Activated B cell treated with CpG ODN at 0.5 μM for 24 hours (primary cell): Measurements from ENCODE around the gene HPF1. TPM values are rescaled to one million over a fixed set of nuclear protein-coding genes. Genes with fewer than 3 reads are reported as not detected.

Experiments
- ATAC-seq: fragments of 200-7000 bp; cut with Tn5 transposase; one replicate; pipeline ENCODE4 v1.10.0; 2021; ENCODE audit warnings: low read depth, mild to moderate bottlenecking, moderate library complexity
- CTCF ChIA-PET: fragments of 350-600 bp; sonication (Branson Sonifier 250); formaldehyde crosslinking; loops from one replicate; lab custom pipeline; 2021; ENCODE audit warnings: antibody characterized with exemption; lab: Charles Lee
- POLR2A ChIA-PET: fragments of 350-600 bp; sonication (Branson Sonifier 250); formaldehyde crosslinking; loops from one replicate; lab custom pipeline; 2021; ENCODE audit warnings: antibody characterized with exemption; lab: Charles Lee
- DNase-seq: peaks from one replicate; pipeline ENCODE4 v3.0.0; 2022
- H3K27ac Mint-ChIP-seq: one replicate; pipeline ENCODE4 v1.8.0; 2020; ENCODE audit warnings: mixed read lengths
- H3K27me3 Mint-ChIP-seq: one replicate; pipeline ENCODE4 v1.8.0; 2021; ENCODE audit warnings: mixed read lengths
- H3K36me3 Mint-ChIP-seq: one replicate; pipeline ENCODE4 v1.8.0; 2021; ENCODE audit warnings: low read depth, mixed read lengths
- H3K4me1 Mint-ChIP-seq: one replicate; pipeline ENCODE4 v1.8.0; 2021; ENCODE audit warnings: mixed read lengths
- H3K4me3 Mint-ChIP-seq: one replicate; pipeline ENCODE4 v1.8.0; 2020; ENCODE audit warnings: mild to moderate bottlenecking, mixed read lengths
- H3K9me3 Mint-ChIP-seq: one replicate; pipeline ENCODE4 v1.8.0; 2020; ENCODE audit warnings: mixed read lengths
- CTCF ChIP-seq: fragments of 200-600 bp; IDR thresholded peaks from one replicate; pipeline ENCODE4 v1.8.0; 2022; ENCODE audit warnings: antibody characterized with exemption, mild to moderate bottlenecking
- intact Hi-C: fragments of 100-400 bp; cut with micrococcal nuclease; formaldehyde crosslinking; loops from one replicate; pipeline ENCODE4 v1.15.1; 2024
- total RNA-seq: library from RNA; stranded (reverse); gene quantifications from 2 replicates; pipeline ENCODE4 v1.2.3, GENCODE V29; 2022

HPF1 gene
- total RNA-seq, 1 donor from 2014 or later = 17.9 TPM

GRCh38 chr4:169723207-169723965 lies 34.4 kb downstream of the HPF1 start:
- no peaks in the 10 kb centered on the region for H3K9me3 Mint-ChIP-seq
- H3K27me3 Mint-ChIP-seq = no peaks in the 10 kb centered on the region
- ChIA-PET CTCF (no interaction called here), POLR2A (no interaction called here)
- intact Hi-C loops = no loop called here
- DNase-seq = no peak
- H3K4me3 Mint-ChIP-seq = no peak overlapping the region
- H3K36me3 Mint-ChIP-seq = peaks cover 24% of the 10 kb centered on the region
- no peak overlapping the region for H3K27ac Mint-ChIP-seq
- no peak for ATAC-seq
- H3K4me1 Mint-ChIP-seq = no peaks in the 10 kb centered on the region
- TF ChIP-seq CTCF = no peak

- no peaks in the 10 kb centered on the region for H3K27me3 Mint-ChIP-seq
- ATAC-seq (no peak), DNase-seq (no peak)
- H3K9me3 Mint-ChIP-seq = no peaks in the 10 kb centered on the region
- H3K4me1 Mint-ChIP-seq = no peaks in the 10 kb centered on the region
- no peak overlapping the region for H3K27ac Mint-ChIP-seq
- ChIA-PET CTCF (no interaction called here), POLR2A (no interaction called here)
- H3K4me3 Mint-ChIP-seq = no peak overlapping the region
- peaks cover 37% of the 10 kb centered on the region for H3K36me3 Mint-ChIP-seq
- no peak for TF ChIP-seq CTCF
- intact Hi-C loops = no loop called here
Measured at GRCh38 chr4:169720529-169720928, 37.2 kb downstream of the HPF1 start.

- no peak overlapping the region for H3K27ac Mint-ChIP-seq
- CTCF ChIA-PET = interaction anchor here (1.4 kb wide), 1 partner anchor 104 kb away, joined by 4 read pairs; no protein-coding TSS in a partner anchor
Measured at GRCh38 chr4:169716677-169717076, 41.1 kb downstream of the HPF1 start.

GRCh38 chr4:169715826-169716225 lies 41.9 kb downstream of the HPF1 start:
- no peak for TF ChIP-seq CTCF
- intact Hi-C loops = loop anchor here (5.0 kb wide), 1 partner anchor 104 kb away; the partner anchor contains the start of gene NEK1
- CTCF ChIA-PET = no interaction called here
- ATAC-seq = no peak
- no peak overlapping the region for H3K27ac Mint-ChIP-seq
- POLR2A ChIA-PET = no interaction called here
- H3K36me3 Mint-ChIP-seq = peaks cover 64% of the 10 kb centered on the region
- no peaks in the 10 kb centered on the region for H3K4me1 Mint-ChIP-seq
- no peaks in the 10 kb centered on the region for H3K9me3 Mint-ChIP-seq
- no peaks in the 10 kb centered on the region for H3K27me3 Mint-ChIP-seq
- H3K4me3 Mint-ChIP-seq = no peak overlapping the region
- no peak for DNase-seq

More at GRCh38 chr4:169716677-169717076, 41.1 kb downstream of the HPF1 start:
- no peaks in the 10 kb centered on the region for H3K4me1 Mint-ChIP-seq
- no peaks in the 10 kb centered on the region for H3K9me3 Mint-ChIP-seq
- no peak overlapping the region for H3K4me3 Mint-ChIP-seq
- no peak for DNase-seq
- peaks cover 64% of the 10 kb centered on the region for H3K36me3 Mint-ChIP-seq
- no peak for TF ChIP-seq CTCF
- intact Hi-C loops = loop anchor here (5.0 kb wide), 1 partner anchor 104 kb away; the partner anchor contains the start of gene NEK1
- POLR2A ChIA-PET = no interaction called here
- H3K27me3 Mint-ChIP-seq = no peaks in the 10 kb centered on the region
- ATAC-seq = no peak

GRCh38 chr4:169707958-169708643 lies 49.6 kb downstream of the HPF1 start:
- Mint-ChIP-seq H3K4me1 (no peaks in the 10 kb centered on the region), H3K27ac (no peak overlapping the region), H3K9me3 (no peaks in the 10 kb centered on the region), H3K4me3 (no peak overlapping the region), H3K27me3 (no peaks in the 10 kb centered on the region), H3K36me3 (peaks cover 52% of the 10 kb centered on the region)
- ATAC-seq (no peak), DNase-seq (no peak)
- ChIA-PET POLR2A (no interaction called here), CTCF (no interaction called here)
- intact Hi-C loops = no loop called here
- TF ChIP-seq CTCF = no peak
